ENCODE measurements around the gene DCN.

The DCN gene

DNA sequence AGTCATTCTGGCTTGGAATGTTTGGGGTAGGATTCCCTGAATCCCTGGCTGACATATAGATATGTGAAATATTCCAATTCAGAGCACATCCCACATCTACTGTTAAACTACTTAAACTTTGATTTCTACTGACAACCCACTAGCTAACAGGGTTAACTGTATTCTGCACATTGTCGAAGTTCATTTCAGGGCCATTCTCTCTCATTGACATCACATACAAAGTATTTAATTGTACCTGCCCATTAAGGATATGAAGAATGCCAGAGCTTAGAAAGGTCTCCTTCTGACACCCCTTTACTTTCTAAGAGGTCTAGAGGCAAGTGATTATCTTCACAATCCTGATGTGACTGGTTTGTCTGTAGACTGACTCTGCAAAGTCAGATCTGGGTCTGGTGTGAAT is 2.8 kb upstream of the DCN start:
- DNase-seq = no peak

DNA sequence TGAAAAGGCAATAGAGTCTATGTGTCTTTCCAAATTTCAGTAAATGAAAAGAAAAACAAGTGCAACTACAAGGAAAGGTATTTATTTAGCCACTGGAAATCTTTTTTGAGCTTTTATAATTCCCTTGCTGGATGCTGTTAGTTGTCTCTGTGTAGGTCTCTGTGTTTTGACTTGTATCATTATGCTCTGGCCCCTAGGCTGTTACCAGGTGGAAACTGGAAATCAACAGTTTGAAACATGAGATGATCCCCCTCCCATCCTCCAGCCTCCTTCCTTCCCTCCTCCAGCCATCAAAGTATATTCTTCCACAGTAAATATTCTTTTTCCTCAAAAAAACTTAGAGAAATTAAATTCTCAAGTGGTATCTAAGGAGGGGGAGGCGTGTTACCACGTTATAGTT is 934 bp upstream of the DCN start:
- DNase-seq = no peak

DNA sequence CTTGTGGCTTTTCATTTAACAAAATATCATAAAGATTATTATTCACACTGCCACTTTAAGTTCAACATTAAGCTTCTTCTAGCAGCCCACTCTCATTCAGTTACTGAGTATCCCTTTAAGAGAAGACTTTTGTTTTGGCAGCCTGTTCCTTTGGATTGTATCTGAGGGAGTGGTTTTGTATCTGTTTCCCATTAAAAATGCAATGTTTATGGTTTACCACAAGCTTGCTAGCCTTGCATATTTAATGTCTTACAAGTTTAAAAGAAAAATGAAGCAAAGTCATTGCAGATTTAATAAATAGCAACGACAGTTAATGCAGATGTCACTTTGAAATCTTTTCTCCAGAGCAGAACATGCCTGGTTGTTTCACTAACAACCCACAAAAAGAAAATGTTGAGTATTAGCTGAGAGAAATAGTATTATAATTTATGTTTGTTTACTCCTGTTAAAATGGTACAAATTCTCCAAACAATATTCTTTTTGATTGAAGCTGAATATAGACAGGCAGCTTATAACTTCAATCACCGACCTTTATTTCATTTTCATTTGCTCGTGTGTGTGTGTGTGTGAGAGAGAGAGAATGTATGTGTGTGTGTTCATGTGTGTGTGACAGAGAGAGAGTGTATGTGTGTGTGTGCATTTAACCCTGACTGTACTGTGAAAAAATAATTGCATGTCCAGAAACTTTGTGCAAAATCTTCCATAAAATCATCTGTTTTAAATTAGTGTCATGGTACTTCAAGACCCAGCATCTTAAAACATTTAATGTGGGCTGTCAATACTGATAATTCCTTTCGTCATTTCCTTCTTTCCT is 1.8 kb downstream of the DCN start:
- no peak for DNase-seq

DNA sequence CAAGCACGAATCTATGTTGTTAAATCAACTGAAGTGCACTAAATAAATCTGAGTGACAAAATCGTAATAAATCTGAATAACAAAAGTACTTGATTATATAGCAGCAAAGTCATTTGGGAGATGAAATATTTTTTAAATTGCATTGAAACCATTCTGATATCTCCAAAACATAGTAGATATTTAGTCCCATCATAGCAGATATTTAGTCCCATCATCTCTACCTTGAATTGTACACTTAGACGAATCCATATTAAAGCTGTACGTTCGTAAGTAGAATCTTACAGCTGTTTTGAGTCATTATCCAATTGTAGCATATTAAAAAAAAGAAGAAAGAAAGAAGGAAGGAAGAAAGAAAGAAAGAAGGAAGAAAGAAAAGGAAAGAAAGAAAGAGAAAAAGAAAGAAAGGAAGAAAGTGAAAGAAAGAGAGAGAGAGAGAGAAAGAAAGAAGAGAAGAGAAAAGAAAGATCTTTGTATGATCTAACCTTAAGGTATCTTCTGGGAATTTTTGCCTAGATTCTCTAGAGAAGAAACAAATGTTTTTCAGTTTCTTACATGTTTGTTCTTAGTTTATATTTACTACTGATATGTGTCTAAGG is 2.6 kb downstream of the DCN start:
- no peak for DNase-seq

DNA sequence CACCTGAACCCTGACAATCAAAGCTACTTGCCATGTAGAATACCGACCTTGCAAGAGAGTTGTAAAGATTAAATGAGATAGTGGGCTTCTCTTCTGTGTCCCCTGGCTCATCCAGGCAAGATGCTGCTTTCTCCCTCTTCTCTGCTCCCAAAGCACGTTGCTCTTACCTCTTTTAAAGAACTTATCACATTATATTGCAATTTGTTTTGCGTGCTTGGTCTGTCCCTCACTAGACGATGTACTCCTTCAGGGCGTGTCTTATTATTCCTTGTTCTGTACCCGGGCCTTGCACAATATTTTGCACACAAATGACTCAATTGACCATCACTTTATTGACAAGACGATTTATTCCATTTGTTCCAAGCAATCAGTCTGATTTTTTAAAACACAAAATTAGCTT is 3.3 kb downstream of the DCN start:
- DNase-seq = no peak

DNA sequence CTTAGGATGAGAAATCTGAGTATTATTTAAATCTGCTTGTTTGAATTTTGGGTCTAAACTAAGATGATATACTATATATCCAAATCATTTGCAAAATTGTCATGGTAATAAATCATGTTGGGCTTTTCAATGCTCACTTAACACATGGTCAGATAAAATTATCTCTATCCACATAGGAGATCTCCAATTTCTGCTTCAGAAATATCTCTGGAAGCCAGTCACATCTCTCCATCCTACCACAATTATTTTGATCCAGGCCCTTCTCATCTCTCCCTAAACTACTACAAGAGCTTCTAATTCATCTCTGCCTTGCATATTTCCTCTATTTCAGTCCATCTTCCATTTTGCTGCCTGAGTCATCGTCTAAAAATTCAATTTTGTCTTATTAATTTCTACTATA is 3.8 kb downstream of the DCN start:
- no peak for DNase-seq

DNA sequence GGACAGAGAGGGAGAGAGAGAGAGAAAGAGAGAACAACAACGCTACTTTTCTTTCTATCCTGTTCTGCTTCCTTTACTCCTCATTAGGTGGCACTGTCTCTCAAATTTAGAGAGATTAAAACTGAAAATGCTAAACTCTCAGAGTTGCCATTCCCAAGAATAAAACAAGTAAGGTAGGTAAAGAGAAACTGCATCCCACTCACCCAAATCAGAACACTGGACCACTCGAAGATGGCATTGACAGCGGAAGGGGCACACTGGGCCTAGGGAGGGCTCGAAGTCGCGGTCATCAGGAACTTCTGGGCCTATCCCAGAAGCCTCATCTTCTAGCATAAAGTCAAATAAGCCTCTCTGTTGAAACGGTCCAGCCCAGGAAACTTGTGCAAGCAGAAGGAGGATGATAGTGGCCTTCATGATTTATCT is 4.5 kb downstream of the DCN start:
- DNase-seq = no peak

DNA sequence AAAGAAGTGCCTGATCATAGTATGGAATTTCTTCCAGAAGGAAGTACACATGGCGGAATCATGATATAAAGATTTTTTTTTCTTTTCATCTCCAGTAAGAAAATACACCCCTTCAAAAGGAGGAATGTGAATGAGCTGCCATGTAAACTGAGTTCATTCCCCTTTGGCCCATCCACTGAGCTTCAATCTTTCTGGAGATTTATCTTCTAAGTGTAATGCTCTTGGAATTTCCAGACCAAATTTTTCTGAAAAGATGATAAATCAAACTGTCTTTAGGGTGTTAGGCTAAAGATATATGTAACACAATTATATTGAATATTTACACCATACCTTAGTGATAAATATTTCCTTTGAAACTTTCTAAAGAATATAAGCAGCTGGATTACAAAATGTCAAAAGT is 5.2 kb downstream of the DCN start:
- no peak for DNase-seq

DNA sequence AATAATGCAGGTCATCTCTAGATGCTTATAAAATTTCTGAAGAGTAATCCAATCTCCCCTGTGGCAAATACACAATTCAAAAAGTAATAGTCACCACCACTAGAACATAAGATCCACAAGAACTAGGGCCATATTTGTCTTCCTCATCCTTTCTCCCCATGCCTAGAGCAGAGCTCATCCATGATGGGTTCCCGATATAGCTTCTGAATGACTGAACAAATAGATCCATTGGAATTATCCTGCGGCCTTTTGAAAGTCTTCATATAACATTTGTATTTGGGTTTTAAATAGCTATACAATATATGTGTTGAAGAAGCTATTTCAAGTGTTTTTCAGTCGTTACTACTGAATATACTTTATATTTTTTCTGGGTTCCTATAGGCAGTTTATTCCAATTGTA is 5.7 kb downstream of the DCN start:
- no peak for DNase-seq

DNA sequence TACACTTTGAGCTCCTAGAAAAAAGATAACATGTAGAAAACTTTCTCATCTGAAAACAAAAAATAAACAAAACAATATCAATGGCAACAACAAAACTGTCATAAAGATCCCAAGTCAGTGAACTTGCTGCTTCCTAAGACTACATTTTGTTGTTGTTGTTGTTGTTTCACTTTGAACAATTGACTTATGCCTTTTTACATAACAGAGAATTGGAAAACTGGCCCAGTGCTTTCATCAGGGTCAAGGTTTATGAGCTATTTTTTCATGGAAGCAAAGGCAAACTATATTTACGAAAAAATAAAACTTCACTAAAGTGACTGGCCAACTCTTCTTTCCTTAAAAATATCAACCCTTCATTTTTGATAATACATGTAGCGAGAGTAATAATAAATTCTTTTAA is 6.3 kb downstream of the DCN start:
- DNase-seq = no peak

DNA sequence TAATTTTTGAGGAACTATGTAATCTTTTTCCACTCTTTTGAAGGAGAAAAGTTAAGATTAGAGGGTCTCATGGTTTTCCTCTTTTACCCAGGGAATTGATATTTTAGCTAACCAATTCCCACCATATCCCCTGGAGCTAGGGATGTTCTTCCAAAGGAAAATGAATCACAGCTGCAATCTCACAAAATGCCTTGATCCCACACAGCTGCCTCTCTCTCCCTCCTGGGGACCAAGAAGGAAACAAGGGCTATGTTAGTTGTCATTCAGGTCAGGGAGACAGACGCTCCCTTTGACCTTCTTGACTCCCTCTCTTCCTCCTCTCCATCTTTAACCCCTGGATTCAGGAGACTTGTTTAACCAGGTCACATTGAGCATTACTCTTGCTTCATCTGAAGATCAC is 9.5 kb downstream of the DCN start:
- DNase-seq = no peak

DNA sequence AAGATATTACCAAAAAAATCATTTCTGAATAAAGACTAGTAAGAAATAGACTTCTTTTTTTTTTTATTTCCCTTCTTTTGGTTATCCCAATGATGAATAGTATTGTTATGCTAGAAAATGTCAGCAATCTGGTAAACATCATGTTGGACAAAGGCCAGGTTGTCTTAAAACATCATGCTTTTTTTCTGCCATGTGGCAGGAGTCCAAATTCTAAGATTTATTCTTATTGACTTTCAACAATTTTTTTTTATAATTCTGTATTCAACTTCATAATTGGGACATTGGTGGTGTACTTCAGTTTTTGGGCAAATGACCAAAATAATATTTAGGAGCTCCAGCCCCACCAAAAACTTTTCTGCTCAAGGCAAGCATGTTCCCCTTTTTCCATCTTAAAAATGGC is 10.5 kb downstream of the DCN start:
- no peak for DNase-seq

DNA sequence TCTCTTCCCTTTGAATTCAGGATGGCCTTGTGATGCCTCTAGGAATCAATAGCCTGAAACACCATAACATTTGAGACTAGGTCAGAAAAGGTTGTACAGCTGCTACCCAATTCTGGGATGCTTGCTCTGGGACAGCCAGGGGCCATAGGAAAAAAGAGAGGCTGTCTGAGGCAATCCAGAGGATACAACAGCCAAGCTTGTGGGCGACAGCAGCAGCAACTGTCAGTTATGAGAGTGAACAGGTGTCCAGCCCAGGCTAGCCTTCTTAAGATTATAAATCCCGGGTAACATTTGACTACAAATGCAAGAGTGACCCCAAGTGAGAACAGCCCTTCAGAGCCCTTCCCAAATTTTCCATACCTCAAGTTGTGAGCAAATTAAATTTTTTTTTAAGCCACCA is 11.1 kb downstream of the DCN start:
- DNase-seq = no peak

DNA sequence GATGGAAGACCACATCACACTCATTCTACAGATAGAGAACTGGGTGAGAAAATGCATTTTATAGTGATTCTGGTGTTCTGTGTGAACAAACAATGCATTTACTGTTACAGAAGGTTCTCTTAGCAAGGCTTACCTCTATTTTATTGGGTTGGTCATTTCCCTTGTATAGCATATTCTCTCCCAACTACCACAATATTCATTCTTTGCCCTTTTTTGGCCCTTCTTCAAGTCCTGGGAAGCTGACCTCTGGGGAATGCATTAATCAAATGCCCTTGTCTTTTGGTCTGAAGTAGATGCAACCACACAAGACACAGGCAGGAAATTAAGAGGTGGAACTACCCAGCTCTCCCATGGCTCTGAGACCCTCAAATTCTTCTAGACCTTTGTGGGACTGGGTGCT is 19.5 kb downstream of the DCN start:
- no peak for DNase-seq

DNA sequence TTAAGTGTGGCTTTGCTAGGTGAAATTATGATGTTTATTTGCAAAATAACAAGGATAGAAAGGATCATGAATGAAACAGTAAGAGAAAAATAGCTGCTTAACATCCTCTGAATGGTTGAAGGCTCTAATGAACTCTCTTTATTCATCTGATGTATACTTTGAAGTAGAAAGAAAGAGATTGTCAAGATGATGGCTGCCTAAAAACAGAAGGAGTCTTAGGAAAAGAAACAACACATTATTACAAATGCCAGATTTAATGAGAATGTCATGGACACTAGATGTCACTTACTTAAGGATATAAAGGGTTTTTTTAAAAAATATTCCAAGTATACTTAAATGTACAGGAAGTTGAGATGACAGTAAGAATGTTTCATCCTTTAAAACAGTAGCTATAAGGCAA is 21.6 kb downstream of the DCN start:
- no peak for DNase-seq

DNA sequence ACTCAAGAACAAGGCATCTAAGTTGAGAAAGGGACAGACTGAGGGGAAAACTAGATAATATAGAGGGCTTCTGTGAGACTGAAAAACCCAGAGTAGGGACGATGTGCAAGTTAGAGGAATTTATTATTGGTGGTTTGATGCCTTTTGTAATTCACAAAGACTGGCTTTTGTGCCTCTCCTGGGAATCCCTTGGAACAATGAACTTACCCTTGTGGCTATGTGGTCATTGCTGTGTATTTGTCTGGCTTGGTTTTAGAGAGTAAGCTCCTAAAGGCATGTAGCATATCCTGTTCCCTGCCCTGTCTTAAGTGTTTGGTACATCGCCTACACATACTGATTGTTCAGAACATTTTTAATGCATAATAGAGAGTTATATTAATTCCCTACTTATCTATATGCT is 26.6 kb downstream of the DCN start:
- no peak for DNase-seq

DNA sequence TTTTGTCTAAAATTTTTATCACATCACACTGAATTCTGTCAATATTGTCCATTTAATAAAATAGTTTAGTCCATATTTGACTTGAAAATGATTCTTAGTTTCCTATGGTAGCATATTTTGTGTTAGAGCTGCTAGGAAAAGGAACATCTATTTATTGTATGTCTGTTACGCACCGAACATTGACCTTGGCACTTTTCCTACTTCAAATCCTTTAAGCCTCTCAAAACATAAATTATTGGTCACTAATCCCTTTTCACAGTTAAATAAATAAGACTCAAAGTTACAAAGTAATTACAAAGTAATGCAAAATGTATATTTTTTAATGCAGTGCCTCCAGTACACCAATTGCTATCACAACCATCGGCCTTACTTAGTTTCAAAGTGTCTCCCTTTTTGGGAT is 28.5 kb downstream of the DCN start:
- DNase-seq = no peak

DNA sequence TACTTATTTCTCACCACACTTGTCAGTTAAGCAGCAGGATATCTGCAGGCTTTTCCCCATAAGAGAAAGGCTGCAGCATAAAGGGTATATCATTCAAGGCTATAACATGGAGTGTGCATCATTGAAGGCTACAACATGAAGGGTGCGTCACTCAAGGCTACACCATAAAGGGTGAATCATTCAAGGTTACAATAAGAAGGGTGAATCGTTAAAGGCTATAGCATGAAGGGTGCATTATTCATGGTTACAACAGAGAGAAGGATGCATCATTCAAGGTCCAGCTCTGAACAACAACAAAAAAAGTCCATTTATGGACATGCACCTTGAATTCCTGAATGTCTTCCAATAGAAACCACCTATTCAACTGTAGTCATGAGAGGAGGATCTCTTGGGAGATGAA is 38.6 kb downstream of the DCN start:
- DNase-seq = no peak

DNA sequence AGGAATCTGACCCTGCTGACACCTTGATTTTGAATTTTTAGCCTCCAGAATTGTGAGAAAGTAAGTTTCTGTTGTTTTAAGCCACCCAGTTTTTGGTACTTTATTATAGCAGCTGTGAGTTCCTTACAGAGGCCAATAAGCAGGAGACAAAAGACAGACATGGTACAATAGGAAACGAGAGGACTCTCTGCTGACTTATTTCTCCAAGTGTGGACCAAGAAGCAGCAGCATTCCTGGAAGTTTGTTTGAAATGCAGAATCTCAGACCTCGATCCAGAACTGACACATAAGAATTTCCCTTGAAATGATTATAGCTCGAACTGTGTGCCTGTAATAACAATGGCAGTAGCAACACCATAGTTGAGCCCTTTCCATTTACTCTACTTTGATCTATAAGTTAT is 39.4 kb downstream of the DCN start:
- no peak for DNase-seq

DNA sequence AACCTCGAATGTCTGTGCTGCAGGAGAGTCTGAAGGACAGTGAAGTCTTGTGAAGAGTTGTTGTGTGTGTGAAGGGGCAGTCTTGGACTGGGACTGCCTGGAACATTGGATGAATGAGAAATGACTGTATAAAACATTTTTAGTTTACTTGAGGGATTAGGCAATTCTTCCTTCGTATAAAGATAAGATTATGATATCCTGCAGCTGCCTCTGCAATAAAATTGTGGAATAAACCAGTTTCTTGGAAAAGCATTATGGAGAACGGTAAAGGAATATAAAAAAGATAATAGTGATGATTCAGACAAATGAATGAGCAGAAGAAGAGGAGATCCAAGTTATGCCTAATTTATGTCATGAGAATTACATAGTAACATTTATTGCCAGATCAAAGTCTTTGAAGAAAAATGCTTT is 40.4 kb downstream of the DCN start:
- no peak for DNase-seq

DNA sequence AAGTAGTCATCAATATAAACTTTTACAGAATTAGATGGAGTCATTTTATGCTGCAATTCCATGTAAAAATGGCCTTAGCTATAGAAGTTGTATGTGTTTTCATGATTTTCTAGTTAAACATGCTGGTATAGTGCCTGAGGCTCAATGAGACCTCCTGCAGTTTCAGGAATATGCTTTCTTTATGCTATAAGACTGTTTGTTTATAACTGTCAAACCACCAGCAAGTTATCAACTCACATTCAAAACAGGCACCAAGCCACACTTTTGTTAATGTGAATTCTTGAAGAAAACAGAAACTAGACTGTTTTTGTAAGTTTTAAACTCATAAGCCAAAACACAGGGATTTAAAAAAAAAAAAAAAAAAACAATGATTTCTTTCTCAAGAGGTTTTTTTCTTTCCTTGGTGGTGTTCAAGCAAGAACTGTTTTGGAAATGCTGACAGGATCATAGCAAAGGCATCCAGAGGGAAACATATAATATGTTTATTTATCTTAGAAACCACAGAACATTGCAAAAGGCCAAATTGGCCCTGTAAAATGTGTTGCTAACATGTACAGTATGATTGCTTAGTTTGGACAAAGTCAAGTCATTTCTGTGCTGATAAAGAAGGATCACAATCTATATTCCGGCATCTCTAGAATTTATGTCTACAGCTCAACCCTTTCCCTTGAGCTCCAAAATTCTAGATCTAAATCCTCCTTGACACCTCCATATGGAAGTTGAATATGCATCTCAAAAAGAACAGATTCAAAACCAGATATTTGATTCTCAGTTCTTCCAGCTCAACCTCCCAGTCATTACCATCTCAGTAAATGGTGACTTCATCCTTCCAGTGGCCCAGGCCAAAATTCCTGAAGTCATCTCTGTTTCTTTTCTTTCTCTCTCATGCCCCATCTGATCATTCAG is 42.3 kb downstream of the DCN start:
- no peak for DNase-seq

DNA sequence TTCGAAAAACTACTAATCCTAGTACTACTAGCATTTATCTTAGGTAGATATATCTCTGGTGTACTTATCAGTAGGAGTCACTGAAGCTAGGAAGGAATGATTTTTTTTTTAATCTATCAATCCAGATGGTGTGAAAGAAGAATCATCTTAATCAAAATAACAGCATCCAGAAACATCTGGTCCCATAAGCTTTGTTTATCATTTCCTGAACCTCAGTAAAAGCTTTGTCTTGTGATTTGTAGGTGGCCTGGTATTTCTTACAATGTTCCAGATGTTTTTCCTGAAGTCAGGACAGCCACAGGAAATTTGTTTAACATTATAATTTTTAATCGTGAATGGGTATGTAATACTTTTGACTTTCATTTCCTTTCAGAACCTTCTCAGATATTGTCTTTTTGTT is 43.3 kb downstream of the DCN start:
- no peak for DNase-seq

DNA sequence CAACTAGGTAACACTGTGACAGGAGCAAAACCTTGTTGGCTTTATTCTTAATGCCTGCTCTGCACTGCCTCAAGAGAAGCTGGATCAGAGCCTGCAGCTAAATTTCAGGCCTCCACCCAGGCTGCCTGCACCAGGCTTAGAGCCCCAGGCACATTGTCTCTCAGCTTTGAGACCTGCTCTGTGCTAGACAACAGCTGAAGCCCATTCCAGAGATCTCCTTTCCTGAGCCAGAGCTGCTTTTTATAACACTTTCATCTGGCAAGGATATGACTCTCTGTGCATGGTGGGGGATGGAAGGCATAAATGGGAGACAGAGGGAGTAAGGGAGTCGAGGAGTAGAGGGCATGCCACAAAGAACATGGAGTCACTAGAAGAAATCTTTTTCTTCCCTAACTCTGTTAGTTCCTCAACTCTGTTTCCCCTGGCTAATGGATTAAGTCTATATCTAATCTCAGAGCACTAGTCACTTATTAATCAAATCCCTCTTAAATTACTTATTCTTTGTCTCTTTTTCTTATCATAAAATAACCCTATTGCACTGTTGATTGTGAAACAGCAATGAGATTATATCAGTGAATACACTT is 44.2 kb downstream of the DCN start:
- no peak for DNase-seq

DNA sequence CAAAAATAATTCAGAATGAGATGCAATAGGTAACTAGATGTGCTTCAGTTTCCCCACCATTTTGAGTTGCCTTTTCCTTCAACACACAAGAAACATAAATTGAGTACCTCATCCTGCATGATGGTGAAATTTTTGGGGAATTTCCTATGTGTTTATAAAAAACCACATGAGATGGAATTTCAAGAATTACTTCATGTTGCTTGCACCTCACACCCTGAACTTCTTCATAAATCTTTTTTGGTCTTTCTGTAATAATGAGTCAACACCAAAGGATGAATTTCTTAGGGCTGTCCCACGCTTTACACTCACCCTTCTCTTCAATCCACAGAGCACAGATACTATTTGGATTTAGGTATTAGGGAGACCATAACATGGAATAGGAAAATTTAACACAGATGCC is 48.7 kb downstream of the DCN start:
- DNase-seq = peak; percentile 45
